Bronchus fibroblast of lung (primary cell): Measurements from ENCODE around the gene GOLGA6A. TPM values are rescaled to one million over a fixed set of nuclear protein-coding genes. Genes with fewer than 3 reads are reported as not detected.

Source experiments
- total RNA-seq: library from RNA; depleted of rRNA; stranded (reverse); fragments of >200 nt; gene quantifications from 2 replicates; pipeline ENCODE4 v1.2.3, GENCODE V29; 2015

The GOLGA6A gene, protein sequence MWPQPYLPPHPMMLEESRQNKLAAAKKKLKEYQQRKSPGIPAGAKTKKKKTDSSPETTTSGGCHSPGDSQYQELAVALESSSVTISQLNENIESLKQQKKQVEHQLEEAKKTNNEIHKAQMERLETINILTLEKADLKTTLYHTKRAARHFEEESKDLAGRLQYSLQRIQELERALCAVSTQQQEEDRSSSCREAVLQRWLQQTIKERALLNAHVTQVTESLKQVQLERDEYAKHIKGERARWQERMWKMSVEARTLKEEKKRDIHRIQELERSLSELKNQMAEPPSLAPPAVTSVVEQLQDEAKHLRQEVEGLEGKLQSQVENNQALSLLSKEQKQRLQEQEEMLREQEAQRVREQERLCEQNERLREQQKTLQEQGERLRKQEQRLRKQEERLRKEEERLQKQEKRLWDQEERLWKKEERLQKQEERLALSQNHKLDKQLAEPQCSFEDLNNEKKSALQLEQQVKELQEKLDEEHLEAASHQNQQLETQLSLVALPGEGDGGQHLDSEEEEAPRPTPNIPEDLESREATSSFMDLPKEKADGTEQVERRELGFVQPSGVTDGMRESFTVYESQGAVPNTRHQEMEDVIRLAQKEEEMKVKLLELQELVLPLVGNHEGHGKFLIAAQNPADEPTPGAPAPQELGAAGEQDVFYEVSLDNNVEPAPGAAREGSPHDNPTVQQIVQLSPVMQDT
- not detected in 2 replicates for total RNA-seq

GRCh38 chr15:74082450-74082849 is at the start of gene GOLGA6A:
TSS of gene GOLGA6A (minus strand) at chr15:74082550. CDS start at chr15:74082509, 41 bp downstream.

GRCh38 chr15:74130155-74130848 is 48.0 kb upstream of the GOLGA6A start, which contains the start of gene ISLR2:
TSS of gene ISLR2 (plus strand) at chr15:74130586. CDS start at chr15:74132755, 2,169 bp downstream.

Other genes with a start within 250 kb of the GOLGA6A start
- gene TBC1D21, start 209.0 kb downstream of the GOLGA6A start, total RNA-seq: not detected in 2 replicates
- 112 and 113 TPM in 2 replicates for gene LOXL1, start 156.1 kb downstream of the GOLGA6A start, total RNA-seq
- 20.4 and 22.9 TPM in 2 replicates for gene STOML1, start 90.3 kb downstream of the GOLGA6A start, total RNA-seq
- 25.1 and 39.2 TPM in 2 replicates for gene PML, start 87.8 kb downstream of the GOLGA6A start, total RNA-seq
- gene ISLR2, start 48.0 kb upstream of the GOLGA6A start, total RNA-seq: not detected in 2 replicates
- gene ISLR, start 91.2 kb upstream of the GOLGA6A start, total RNA-seq: 10.1 and 16.1 TPM in 2 replicates
- 0.17 and 0.30 TPM in 2 replicates for gene STRA6, start 120.2 kb upstream of the GOLGA6A start, total RNA-seq
- gene CCDC33, start 153.8 kb upstream of the GOLGA6A start, total RNA-seq: under 0.01 TPM in 1 of 2 replicates, not detected in the other